Neuronal stem cell (in vitro differentiated cells): Measurements from ENCODE around the gene MAPRE3.

Experiments used
- DNase-seq: peaks from one replicate; pipeline ENCODE4 v3.0.0-alpha.2; 2013; ENCODE audit warnings: low spot score
- H2AFZ ChIP-seq: one replicate; pipeline ENCODE4 v1.6.1; 2013; ENCODE audit warnings: mild to moderate bottlenecking, low read length, inconsistent platforms
- H2AK5ac ChIP-seq: 2 replicates; pipeline ENCODE4 v1.6.1; 2013; ENCODE audit warnings: low read depth, mild to moderate bottlenecking, inconsistent platforms, low read length, moderate library complexity, mixed read lengths
- H2BK120ac ChIP-seq: 2 replicates; pipeline ENCODE4 v1.6.1; 2013; ENCODE audit warnings: low read depth, mild to moderate bottlenecking, inconsistent platforms, low read length, moderate library complexity, mixed read lengths
- H2BK12ac ChIP-seq: one replicate; pipeline ENCODE4 v1.6.1; 2013; ENCODE audit warnings: low read length, inconsistent platforms
- H2BK15ac ChIP-seq: 2 replicates; pipeline ENCODE4 v1.6.1; 2013; ENCODE audit warnings: mild to moderate bottlenecking, low read length, inconsistent platforms, mixed read lengths
- H2BK5ac ChIP-seq: one replicate; pipeline ENCODE4 v1.6.1; 2013; ENCODE audit warnings: inconsistent platforms, mild to moderate bottlenecking, low read length, moderate library complexity
- H3K14ac ChIP-seq: one replicate; pipeline ENCODE4 v1.6.1; 2013; ENCODE audit warnings: low read length, inconsistent platforms
- H3K18ac ChIP-seq: 2 replicates; pipeline ENCODE4 v1.6.1; 2013; ENCODE audit warnings: low read length, inconsistent platforms
- H3K23ac ChIP-seq: 2 replicates; pipeline ENCODE4 v1.6.1; 2013; ENCODE audit warnings: low read depth, mild to moderate bottlenecking, mixed read lengths, low read length, inconsistent platforms; ENCODE audit not compliant: poor library complexity
- H3K27ac ChIP-seq: replicated peaks from 3 replicates; pipeline ENCODE4 v1.5.1; 2013; ENCODE audit warnings: low read length, inconsistent platforms
- H3K27me3 ChIP-seq, 3 experiments: 2 replicates each; pipeline ENCODE4 v1.6.1; 2013; ENCODE audit warnings: low read length in 3 of 3, mild to moderate bottlenecking in 2 of 3, inconsistent platforms in 1 of 3, low read depth in 1 of 3, mixed read lengths in 1 of 3, moderate library complexity in 1 of 3; ENCODE audit not compliant: control insufficient read depth in 3 of 3, insufficient read depth in 3 of 3
- H3K36me3 ChIP-seq, 2 donors: replicated peaks in 1 of 2; 2 replicates each; pipeline ENCODE4 v1.6.1; 2013; ENCODE audit warnings: low read length in 2 of 2; ENCODE audit not compliant: control insufficient read depth in 2 of 2, insufficient read depth in 2 of 2
- H3K4ac ChIP-seq: 2 replicates; pipeline ENCODE4 v1.6.1; 2013; ENCODE audit warnings: inconsistent platforms, mild to moderate bottlenecking, low read length, moderate library complexity
- H3K4me1 ChIP-seq, 2 donors: 1 replicate in 1 of 2; 2 replicates in 1 of 2; pipeline ENCODE4 v1.6.1; 2013; ENCODE audit warnings: low read length in 2 of 2, low read depth in 1 of 2; ENCODE audit not compliant: control insufficient read depth in 2 of 2, insufficient read depth in 1 of 2
- H3K4me2 ChIP-seq: one replicate; pipeline ENCODE4 v1.6.1; 2013; ENCODE audit warnings: mild to moderate bottlenecking, low read length, inconsistent platforms; ENCODE audit not compliant: insufficient read depth, poor library complexity, severe bottlenecking
- H3K4me3 ChIP-seq, 2 donors: 2 replicates each; pipeline ENCODE4 v1.5.1; 2013; ENCODE audit warnings: low read length in 2 of 2, mild to moderate bottlenecking in 2 of 2, inconsistent platforms in 1 of 2, moderate library complexity in 1 of 2
- H3K79me1 ChIP-seq: one replicate; pipeline ENCODE4 v1.6.1; 2013; ENCODE audit warnings: low read depth, mild to moderate bottlenecking, inconsistent platforms, low read length, moderate library complexity
- H3K9ac ChIP-seq: one replicate; pipeline ENCODE4 v1.6.1; 2013; ENCODE audit warnings: mild to moderate bottlenecking, low read depth, low read length, inconsistent platforms; ENCODE audit not compliant: poor library complexity
- H3K9me3 ChIP-seq, 2 donors: replicated peaks in 1 of 2; 2 replicates each; pipeline versions ENCODE3 to v1.6.1; 2013; ENCODE audit warnings: low read length in 2 of 2, mild to moderate bottlenecking in 2 of 2, inconsistent platforms in 1 of 2, low read depth in 1 of 2, mixed read lengths in 1 of 2, moderate library complexity in 1 of 2; ENCODE audit not compliant: control insufficient read depth in 2 of 2, insufficient read depth in 1 of 2
- H4K8ac ChIP-seq: one replicate; pipeline ENCODE4 v1.6.1; 2013; ENCODE audit warnings: low read depth, mild to moderate bottlenecking, inconsistent platforms, low read length, moderate library complexity
- H4K91ac ChIP-seq: one replicate; pipeline ENCODE4 v1.6.1; 2013; ENCODE audit warnings: low read length, low read depth, mild to moderate bottlenecking, inconsistent platforms; ENCODE audit not compliant: poor library complexity
- WGBS, 2 donors: extraction: QIAGEN DNeasy Blood & Tissue Kit; methylation state at CpG; one replicate each; pipeline ENCODE4 v1.1.7; 2013; ENCODE audit warnings: missing lambda C conversion rate in 2 of 2, mixed read lengths in 1 of 2; ENCODE audit not compliant: insufficient read length in 2 of 2, insufficient replicate concordance in 1 of 2; ENCODE audit errors: extremely low coverage in 2 of 2; 5-methylcytosine and 5-hydroxymethylcytosine counted together

Gene MAPRE3

GRCh38 chr2:26945991-26946750 lies 24.3 kb upstream of the MAPRE3 start:
- Histone ChIP-seq H3K14ac (no peak overlapping the region), H4K8ac (no peak overlapping the region), H2BK120ac (no peak overlapping the region), H3K9ac (peak overlapping the region; percentile 53), H2BK12ac (no peak overlapping the region), H3K27me3 (no peaks in the 10 kb centered on the region), H2BK15ac (no peak overlapping the region), H3K4me1 (peaks cover 0 to 4% of the 10 kb centered on the region in 2 donors), H3K27ac (no peak overlapping the region), H3K4me2 (no peak overlapping the region), H3K79me1 (no peaks in the 10 kb centered on the region), H3K18ac (no peak overlapping the region), H3K4me3 (no peak overlapping the region), H2BK5ac (peak overlapping the region; percentile 79), H3K23ac (peak overlapping the region; percentile 17), H3K9me3 (no peaks in the 10 kb centered on the region), H3K36me3 (peaks cover 66 to 90% of the 10 kb centered on the region in 2 donors), H2AFZ (no peak overlapping the region), H2AK5ac (no peak overlapping the region), H3K4ac (no peak overlapping the region), H4K91ac (no peak overlapping the region)
- no peak for DNase-seq
- WGBS, 2 donors, result no CpG with 5 or more reads among the region's 12 CpGs

GRCh38 chr2:26946841-26947784 lies 23.3 kb upstream of the MAPRE3 start:
- Histone ChIP-seq H4K8ac (no peak overlapping the region), H3K79me1 (no peaks in the 10 kb centered on the region), H3K14ac (no peak overlapping the region), H4K91ac (no peak overlapping the region), H3K9me3 (no peaks in the 10 kb centered on the region), H2BK12ac (no peak overlapping the region), H3K9ac (no peak overlapping the region), H2BK5ac (peak overlapping the region; percentile 79), H3K36me3 (peaks cover 60 to 81% of the 10 kb centered on the region in 2 donors), H2BK15ac (no peak overlapping the region), H3K4me1 (peaks cover 0 to 4% of the 10 kb centered on the region in 2 donors), H3K18ac (no peak overlapping the region), H2BK120ac (no peak overlapping the region), H3K23ac (no peak overlapping the region), H3K27ac (no peak overlapping the region), H3K4ac (no peak overlapping the region), H3K27me3 (no peaks in the 10 kb centered on the region), H2AFZ (no peak overlapping the region), H2AK5ac (no peak overlapping the region), H3K4me2 (no peak overlapping the region), H3K4me3 (no peak overlapping the region)
- no peak for DNase-seq
- no CpG with 5 or more reads among the region's 34 CpGs for WGBS, 2 donors

DNA sequence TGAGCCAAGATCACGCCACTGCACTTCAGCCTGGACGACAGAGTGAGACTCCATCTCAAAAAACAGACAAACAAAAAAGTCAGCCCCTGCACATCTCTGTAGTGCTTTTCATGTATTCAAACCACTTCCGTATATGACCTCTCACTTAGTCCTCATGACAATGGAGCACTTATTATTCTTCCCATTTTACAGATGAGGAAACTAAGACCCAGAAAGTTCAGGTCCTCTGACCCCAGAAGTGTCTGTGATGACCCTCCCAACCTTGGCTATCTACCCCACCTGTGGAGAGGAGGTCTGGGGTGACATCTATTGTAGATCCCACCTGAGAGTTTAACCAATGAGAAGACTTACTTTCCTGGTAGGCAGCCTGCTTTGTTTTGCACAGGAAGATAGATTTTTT lies 21.6 kb upstream of the MAPRE3 start:
- Histone ChIP-seq H3K14ac (no peak overlapping the region), H3K27me3 (no peaks in the 10 kb centered on the region), H3K4me3 (no peak overlapping the region), H2BK5ac (no peak overlapping the region), H2AK5ac (no peak overlapping the region), H3K36me3 (peaks cover 48 to 64% of the 10 kb centered on the region in 2 donors), H3K4ac (no peak overlapping the region), H4K91ac (no peak overlapping the region), H3K9ac (no peak overlapping the region), H2BK15ac (no peak overlapping the region), H3K27ac (no peak overlapping the region), H3K4me2 (no peak overlapping the region), H3K23ac (no peak overlapping the region), H4K8ac (no peak overlapping the region), H3K9me3 (no peaks in the 10 kb centered on the region), H3K79me1 (no peaks in the 10 kb centered on the region), H2BK120ac (no peak overlapping the region), H3K4me1 (peaks cover 2 to 3% of the 10 kb centered on the region in 2 donors), H2AFZ (no peak overlapping the region), H2BK12ac (no peak overlapping the region), H3K18ac (no peak overlapping the region)
- DNase-seq, result no peak
- no CpG with 5 or more reads among the region's 3 CpGs for WGBS, 2 donors

GRCh38 chr2:26950246-26950645 lies 20.2 kb upstream of the MAPRE3 start:
- H2AK5ac ChIP-seq, result no peak overlapping the region
- no peak overlapping the region for H3K4ac ChIP-seq
- no peak overlapping the region for H3K23ac ChIP-seq
- no peak overlapping the region for H2BK5ac ChIP-seq
- H3K14ac ChIP-seq, result no peak overlapping the region
- no peak overlapping the region for H3K4me3 ChIP-seq
- no peak overlapping the region for H3K9ac ChIP-seq
- H3K9me3 ChIP-seq, result no peaks in the 10 kb centered on the region
- DNase-seq, result no peak
- H2AFZ ChIP-seq, result no peak overlapping the region
- no peak overlapping the region for H3K27ac ChIP-seq
- H2BK15ac ChIP-seq, result no peak overlapping the region
- no CpG with 5 or more reads among the region's 5 CpGs for WGBS, 2 donors
- H3K4me2 ChIP-seq, result no peak overlapping the region
- H2BK120ac ChIP-seq, result no peak overlapping the region
- H3K27me3 ChIP-seq, result no peaks in the 10 kb centered on the region
- no peak overlapping the region for H4K91ac ChIP-seq
- peaks cover 42 to 50% of the 10 kb centered on the region in 2 donors for H3K36me3 ChIP-seq
- no peak overlapping the region for H3K18ac ChIP-seq
- no peak overlapping the region for H2BK12ac ChIP-seq
- no peaks in the 10 kb centered on the region for H3K79me1 ChIP-seq
- peaks cover 2 to 3% of the 10 kb centered on the region in 2 donors for H3K4me1 ChIP-seq
- H4K8ac ChIP-seq, result no peak overlapping the region
